ENCODE data around the gene SWSAP1. TPM values are rescaled to one million over a fixed set of nuclear protein-coding genes. Genes with fewer than 3 reads are reported as not detected.

Gene SWSAP1, protein sequence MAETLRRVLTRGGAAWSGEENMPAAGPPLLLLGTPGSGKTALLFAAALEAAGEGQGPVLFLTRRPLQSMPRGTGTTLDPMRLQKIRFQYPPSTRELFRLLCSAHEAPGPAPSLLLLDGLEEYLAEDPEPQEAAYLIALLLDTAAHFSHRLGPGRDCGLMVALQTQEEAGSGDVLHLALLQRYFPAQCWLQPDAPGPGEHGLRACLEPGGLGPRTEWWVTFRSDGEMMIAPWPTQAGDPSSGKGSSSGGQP
- 2.1 and 4.8 TPM in 2 replicates for total RNA-seq (2014; rRNA removed; shearing (Covaris generic))

DNA sequence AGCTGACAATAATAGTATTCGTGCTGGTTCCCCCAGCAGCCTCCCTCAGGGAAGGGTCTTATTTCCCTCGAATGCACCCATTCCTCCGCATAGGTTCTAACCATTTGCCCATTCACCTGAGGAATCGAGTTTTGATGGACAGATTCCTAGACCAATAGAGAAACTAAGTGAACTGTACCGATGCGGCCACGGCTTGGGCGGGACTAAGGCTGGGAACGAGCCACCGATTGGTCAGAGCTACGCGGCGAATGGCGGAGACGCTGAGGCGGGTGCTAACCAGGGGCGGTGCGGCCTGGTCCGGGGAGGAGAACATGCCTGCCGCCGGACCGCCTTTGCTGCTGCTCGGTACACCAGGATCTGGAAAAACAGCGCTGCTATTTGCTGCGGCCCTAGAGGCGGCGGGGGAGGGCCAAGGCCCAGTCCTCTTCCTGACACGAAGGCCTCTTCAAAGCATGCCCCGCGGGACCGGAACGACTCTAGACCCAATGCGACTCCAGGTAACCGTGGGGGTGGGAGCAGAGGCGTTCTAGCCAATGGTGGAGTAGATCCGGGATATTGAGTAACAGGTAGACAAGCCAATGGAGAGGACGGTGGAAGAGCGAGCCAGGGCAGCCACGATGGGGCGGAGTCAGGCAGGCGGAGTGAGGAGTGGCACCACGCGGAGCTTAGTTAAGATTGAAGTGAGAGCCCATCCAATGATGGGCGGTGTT is at the start of gene SWSAP1:
Gene SWSAP1 (plus strand): TSS at position 234 of the 710 bp plus-strand sequence. CDS start 15 bp downstream, at position 249.

GRCh38 chr19:11339254-11340098 is 35.0 kb upstream of the SWSAP1 start, which contains the start of gene RAB3D:
Gene RAB3D, minus strand, starts transcription at chr19:11339657. Its CDS starts 2,258 bp downstream, at chr19:11337399.

DNA sequence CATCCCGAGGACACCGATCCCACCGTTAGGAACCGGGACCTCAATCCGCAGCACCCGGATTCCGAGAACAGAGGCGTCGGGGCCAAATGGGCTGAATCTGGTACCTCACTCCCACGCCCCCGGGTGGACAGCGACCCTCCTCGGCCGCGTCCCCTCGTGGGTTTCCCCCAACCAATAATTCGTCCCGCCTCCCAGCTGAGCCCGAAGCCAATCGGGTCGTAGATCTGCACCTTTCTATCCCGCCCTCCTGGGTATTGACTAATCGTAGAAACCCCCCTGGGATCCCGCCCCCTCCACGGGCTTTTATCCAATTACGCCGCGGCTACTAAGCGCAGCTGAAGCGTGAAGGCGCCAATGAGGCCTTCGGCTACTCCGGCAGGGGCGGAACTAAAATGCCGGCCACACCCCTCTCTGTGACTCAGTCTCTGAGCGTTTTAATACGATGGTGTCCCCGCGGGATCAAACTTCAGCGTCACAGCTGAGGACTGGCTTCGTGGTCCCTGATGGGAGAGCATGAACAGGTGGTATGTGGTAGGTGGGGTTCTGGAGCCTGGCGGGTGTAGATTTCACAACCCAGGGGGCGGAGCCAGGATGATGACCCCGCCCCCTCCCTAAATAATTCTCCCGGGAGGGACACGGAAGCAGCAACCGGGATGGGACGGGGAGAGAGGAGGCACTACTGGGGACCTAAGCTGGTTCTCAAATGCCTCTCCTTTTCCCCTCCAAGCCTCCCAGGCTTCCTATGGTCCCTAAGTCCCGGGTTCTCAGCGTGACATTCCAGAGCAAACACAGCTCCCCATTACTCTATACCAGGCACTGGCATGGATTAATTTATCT is 28.1 kb upstream of the SWSAP1 start, which contains the start of the genes CCDC159 and TMEM205:
Gene CCDC159 (plus strand): TSS at position 416 of the 837 bp plus-strand sequence. CDS start 88 bp downstream, at position 504.
Gene TMEM205 (minus strand): TSS at position 165 of the 837 bp plus-strand sequence. CDS start 649 bp downstream, outside the sequence.

GRCh38 chr19:11355160-11356073 is 19.0 kb upstream of the SWSAP1 start, which contains the start of gene PLPPR2:
Gene PLPPR2, plus strand, starts transcription at chr19:11355432. Its CDS starts 2,242 bp downstream, at chr19:11357674.

GRCh38 chr19:11418549-11419506 is 44.4 kb downstream of the SWSAP1 start, which contains the start of gene RGL3:
Gene RGL3, minus strand, starts transcription at chr19:11419314. Its CDS starts 36 bp downstream, at chr19:11419278.

Small RNA genes lying within 50 kb of the gene (small RNA-seq; reads per million reads assigned to genes)
- gene RF00019: not detected

Other genes with a start within 250 kb of the SWSAP1 start
- gene SPC24, start 218.9 kb upstream of the SWSAP1 start, total RNA-seq (2014; rRNA removed; shearing (Covaris generic)): 164 and 193 TPM in 2 replicates
- 56.0 and 56.1 TPM in 2 replicates for gene KANK2, start 177.1 kb upstream of the SWSAP1 start, total RNA-seq (2014; rRNA removed; shearing (Covaris generic))
- gene ANGPTL8, start 135.0 kb upstream of the SWSAP1 start, total RNA-seq (2014; rRNA removed; shearing (Covaris generic)): not detected in 2 replicates
- 12.0 and 14.5 TPM in 2 replicates for gene DOCK6, start 112.1 kb upstream of the SWSAP1 start, total RNA-seq (2014; rRNA removed; shearing (Covaris generic))
- gene TSPAN16, start 78.5 kb upstream of the SWSAP1 start, total RNA-seq (2014; rRNA removed; shearing (Covaris generic)): not detected in 2 replicates
- gene RAB3D, start 35.0 kb upstream of the SWSAP1 start, total RNA-seq (2014; rRNA removed; shearing (Covaris generic)): 4.9 and 5.8 TPM in 2 replicates
- 97.9 and 98.7 TPM in 2 replicates for gene TMEM205, start 28.4 kb upstream of the SWSAP1 start, total RNA-seq (2014; rRNA removed; shearing (Covaris generic))
- gene CCDC159, start 28.1 kb upstream of the SWSAP1 start, total RNA-seq (2014; rRNA removed; shearing (Covaris generic)): 4.4 and 4.9 TPM in 2 replicates
- gene PLPPR2, start 19.2 kb upstream of the SWSAP1 start, total RNA-seq (2014; rRNA removed; shearing (Covaris generic)): 10.2 and 18.4 TPM in 2 replicates
- gene EPOR, start 9.6 kb downstream of the SWSAP1 start, total RNA-seq (2014; rRNA removed; shearing (Covaris generic)): 7.6 and 9.4 TPM in 2 replicates
- gene RGL3, start 44.6 kb downstream of the SWSAP1 start, total RNA-seq (2014; rRNA removed; shearing (Covaris generic)): 12.2 and 17.9 TPM in 2 replicates
- 0.87 and 4.5 TPM in 2 replicates for gene ODAD3, start 60.5 kb downstream of the SWSAP1 start, total RNA-seq (2014; rRNA removed; shearing (Covaris generic))
- gene PRKCSH, start 61.0 kb downstream of the SWSAP1 start, total RNA-seq (2014; rRNA removed; shearing (Covaris generic)): 230 and 236 TPM in 2 replicates
- 0.40 TPM in 1 of 2 replicates, not detected in the other for gene ELAVL3, start 106.4 kb downstream of the SWSAP1 start, total RNA-seq (2014; rRNA removed; shearing (Covaris generic))
- 10.6 and 14.3 TPM in 2 replicates for gene ZNF653, start 131.2 kb downstream of the SWSAP1 start, total RNA-seq (2014; rRNA removed; shearing (Covaris generic))
- gene ECSIT, start 154.5 kb downstream of the SWSAP1 start, total RNA-seq (2014; rRNA removed; shearing (Covaris generic)): 95.5 and 112 TPM in 2 replicates
- not detected in 2 replicates for gene CNN1, start 164.2 kb downstream of the SWSAP1 start, total RNA-seq (2014; rRNA removed; shearing (Covaris generic))
- gene ELOF1, start 184.6 kb downstream of the SWSAP1 start, total RNA-seq (2014; rRNA removed; shearing (Covaris generic)): 96.8 and 100 TPM in 2 replicates
- 10.3 and 14.0 TPM in 2 replicates for gene ACP5, start 203.0 kb downstream of the SWSAP1 start, total RNA-seq (2014; rRNA removed; shearing (Covaris generic))
- 5.2 and 6.0 TPM in 2 replicates for gene ZNF627, start 222.8 kb downstream of the SWSAP1 start, total RNA-seq (2014; rRNA removed; shearing (Covaris generic))

All from A375 (cell line).